NB4 (cell line): Measurements from ENCODE around the gene ABLIM1.

Experiments used
- CTCF ChIP-seq: IDR thresholded peaks from one replicate; pipeline ENCODE4 v1.5.1; 2012; ENCODE audit warnings: low read depth, low read length
- MAX ChIP-seq: IDR thresholded peaks from 2 replicates; pipeline ENCODE4 v1.6.1; 2011; ENCODE audit warnings: low read depth, low read length
- MYC ChIP-seq: IDR thresholded peaks from 2 replicates; pipeline ENCODE4 v1.6.1; 2011; ENCODE audit warnings: low read depth, low read length
- POLR2A ChIP-seq: IDR thresholded peaks from 2 replicates; pipeline ENCODE4 v1.6.1; 2011; ENCODE audit warnings: mild to moderate bottlenecking; ENCODE audit not compliant: insufficient read length; ENCODE audit errors: extremely low read depth

GRCh38 chr10:114507449-114507848 is 150.6 kb downstream of the ABLIM1 start:
- TF ChIP-seq POLR2A (no peak), MAX (no peak), CTCF (no peak), MYC (no peak)
